Immature natural killer cell (primary cell): ENCODE measurements around the gene SPATA18. TPM values are rescaled to one million over a fixed set of nuclear protein-coding genes. Genes with fewer than 3 reads are reported as not detected.

ENCODE experiments used
- DNase-seq, 3 donors: peaks; one replicate each; pipeline ENCODE4 v3.0.0; 2022; ENCODE audit warnings: mixed read lengths in 1 of 3
- H3K27ac Mint-ChIP-seq, 6 donors: one replicate each; pipeline ENCODE4 v1.8.0; 2020; ENCODE audit warnings: mixed read lengths in 6 of 6, mild to moderate bottlenecking in 5 of 6, inconsistent platforms in 4 of 6, moderate library complexity in 3 of 6
- H3K27me3 Mint-ChIP-seq, 3 donors: one replicate each; pipeline ENCODE4 v1.8.0; 2020 to 2021; ENCODE audit warnings: low read depth in 3 of 3, mild to moderate bottlenecking in 3 of 3, mixed read lengths in 3 of 3, moderate library complexity in 3 of 3, inconsistent platforms in 1 of 3
- H3K36me3 Mint-ChIP-seq, 3 donors: one replicate each; pipeline ENCODE4 v1.8.0; 2020; ENCODE audit warnings: mixed read lengths in 3 of 3, inconsistent platforms in 2 of 3, mild to moderate bottlenecking in 2 of 3
- H3K4me1 Mint-ChIP-seq, 2 donors: one replicate each; pipeline ENCODE4 v1.8.0; 2020; ENCODE audit warnings: inconsistent platforms in 2 of 2, mild to moderate bottlenecking in 2 of 2, mixed read lengths in 2 of 2, moderate library complexity in 1 of 2
- H3K4me3 Mint-ChIP-seq, 5 donors: one replicate each; pipeline ENCODE4 v1.8.0; 2020; ENCODE audit warnings: mild to moderate bottlenecking in 5 of 5, mixed read lengths in 5 of 5, inconsistent platforms in 3 of 5, moderate library complexity in 3 of 5
- H3K9me3 Mint-ChIP-seq, 6 donors: one replicate each; pipeline ENCODE4 v1.8.0; 2020; ENCODE audit warnings: mild to moderate bottlenecking in 6 of 6, mixed read lengths in 6 of 6, inconsistent platforms in 4 of 6, moderate library complexity in 3 of 6
- polyA plus RNA-seq, 3 donors: library from polyadenylated mRNA; unstranded; fragments of 300-500 nt; fragmentation: Illumina TruSeq; gene quantifications; one replicate each; pipeline ENCODE4 v1.2.3, GENCODE V29; 2021

SPATA18 gene
- polyA plus RNA-seq, 3 donors from 2014 or later: not detected

GRCh38 chr4:52144372-52144771 lies 93.3 kb downstream of the SPATA18 start:
- peaks cover 0 to 11% (median 4%) of the 10 kb centered on the region in 6 donors for H3K9me3 Mint-ChIP-seq
- no peak for DNase-seq
- H3K27me3 Mint-ChIP-seq: peaks cover 0 to 2% (median under 1%) of the 10 kb centered on the region in 3 donors
- H3K4me3 Mint-ChIP-seq: no peak overlapping the region
- H3K4me1 Mint-ChIP-seq: no peaks in the 10 kb centered on the region
- H3K27ac Mint-ChIP-seq: no peak overlapping the region
- no peaks in the 10 kb centered on the region for H3K36me3 Mint-ChIP-seq

Other genes starting within 250 kb of the SPATA18 start
- gene DCUN1D4, start 208.2 kb upstream of the SPATA18 start, polyA plus RNA-seq: 1 to 10 TPM; 3.9 to 7.5 (median 6.7) TPM
- not detected for gene LRRC66, start 30.9 kb upstream of the SPATA18 start, polyA plus RNA-seq
- 1 to 10 TPM in 1 of 3 donors, under 1 TPM in 2; 0.31 to 1.4 (median 0.48) TPM for gene SGCB, start 13.0 kb upstream of the SPATA18 start, polyA plus RNA-seq